Epithelial cell of proximal tubule (primary cell): ENCODE data around the gene CEP295NL. TPM values are rescaled to one million over a fixed set of nuclear protein-coding genes. Genes with fewer than 3 reads are reported as not detected.

Experiments used
- DNase-seq: peaks from one replicate; pipeline ENCODE4 v3.0.0-alpha.2; 2011; ENCODE audit warnings: low read depth
- H3K4me3 ChIP-seq: 2 replicates; pipeline ENCODE4 v1.5.1; 2011; ENCODE audit warnings: low read depth, mild to moderate bottlenecking, low read length
- total RNA-seq: library from RNA; depleted of rRNA; stranded (reverse); fragments of >200 nt; gene quantifications from 2 replicates; pipeline ENCODE4 v1.2.3, GENCODE V29; 2015
- TF ChIP-seq, protein P1 (sequence below): conservative IDR thresholded peaks from 2 replicates; pipeline ENCODE4 v1.5.1; 2012; ENCODE audit warnings: low read depth, mild to moderate bottlenecking, low read length

Gene CEP295NL
- total RNA-seq, 1 donor from 2014 or later: 0.29 TPM

DNA sequence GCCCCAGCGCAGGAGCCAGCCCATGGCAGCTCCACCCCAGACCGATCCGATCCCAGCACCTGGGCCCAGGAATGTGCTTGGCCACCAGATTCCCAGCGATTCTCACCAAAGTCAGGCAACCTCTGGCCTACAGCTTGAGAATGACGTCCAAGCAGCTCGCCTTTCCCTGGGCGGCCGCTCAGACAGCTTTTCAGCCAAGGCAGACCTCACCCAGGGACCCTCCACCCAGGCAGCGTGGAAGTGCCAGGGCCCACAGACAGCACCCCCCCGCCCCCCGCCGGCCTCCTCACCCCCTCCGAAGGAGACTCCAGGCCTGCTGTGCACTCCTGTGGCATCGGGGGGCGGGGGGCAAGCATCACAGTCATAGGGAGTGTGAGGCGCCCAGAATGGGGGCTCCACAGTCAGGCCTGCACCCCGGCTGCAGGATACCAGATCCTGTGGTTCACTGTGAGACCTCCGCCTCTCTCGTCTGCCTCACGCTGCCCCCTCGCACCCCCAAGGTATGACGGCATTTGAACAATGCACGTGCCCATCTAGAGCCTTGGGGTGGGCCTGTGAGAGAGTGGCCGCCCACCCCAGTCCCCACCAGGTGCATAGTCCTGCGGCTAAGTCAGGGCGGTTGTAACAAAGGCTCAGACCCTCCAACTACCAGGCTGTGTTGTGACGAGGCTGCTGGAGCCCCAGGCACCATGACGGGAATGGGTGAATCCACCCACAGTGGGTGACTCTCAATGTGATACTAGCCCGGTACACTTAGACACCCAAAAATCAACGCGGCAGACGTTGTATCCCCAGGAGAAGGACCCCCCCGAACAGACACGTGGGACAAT lies 6.0 kb downstream of the CEP295NL start:
- TF ChIP-seq, protein P1, sequence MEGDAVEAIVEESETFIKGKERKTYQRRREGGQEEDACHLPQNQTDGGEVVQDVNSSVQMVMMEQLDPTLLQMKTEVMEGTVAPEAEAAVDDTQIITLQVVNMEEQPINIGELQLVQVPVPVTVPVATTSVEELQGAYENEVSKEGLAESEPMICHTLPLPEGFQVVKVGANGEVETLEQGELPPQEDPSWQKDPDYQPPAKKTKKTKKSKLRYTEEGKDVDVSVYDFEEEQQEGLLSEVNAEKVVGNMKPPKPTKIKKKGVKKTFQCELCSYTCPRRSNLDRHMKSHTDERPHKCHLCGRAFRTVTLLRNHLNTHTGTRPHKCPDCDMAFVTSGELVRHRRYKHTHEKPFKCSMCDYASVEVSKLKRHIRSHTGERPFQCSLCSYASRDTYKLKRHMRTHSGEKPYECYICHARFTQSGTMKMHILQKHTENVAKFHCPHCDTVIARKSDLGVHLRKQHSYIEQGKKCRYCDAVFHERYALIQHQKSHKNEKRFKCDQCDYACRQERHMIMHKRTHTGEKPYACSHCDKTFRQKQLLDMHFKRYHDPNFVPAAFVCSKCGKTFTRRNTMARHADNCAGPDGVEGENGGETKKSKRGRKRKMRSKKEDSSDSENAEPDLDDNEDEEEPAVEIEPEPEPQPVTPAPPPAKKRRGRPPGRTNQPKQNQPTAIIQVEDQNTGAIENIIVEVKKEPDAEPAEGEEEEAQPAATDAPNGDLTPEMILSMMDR: no peak
- no peak for DNase-seq
- H3K4me3 ChIP-seq: no peak overlapping the region

GRCh38 chr17:78896091-78896833 lies 6.7 kb downstream of the CEP295NL start:
- no peak overlapping the region for H3K4me3 ChIP-seq
- no peak for DNase-seq
- TF ChIP-seq, protein P1: no peak

DNA sequence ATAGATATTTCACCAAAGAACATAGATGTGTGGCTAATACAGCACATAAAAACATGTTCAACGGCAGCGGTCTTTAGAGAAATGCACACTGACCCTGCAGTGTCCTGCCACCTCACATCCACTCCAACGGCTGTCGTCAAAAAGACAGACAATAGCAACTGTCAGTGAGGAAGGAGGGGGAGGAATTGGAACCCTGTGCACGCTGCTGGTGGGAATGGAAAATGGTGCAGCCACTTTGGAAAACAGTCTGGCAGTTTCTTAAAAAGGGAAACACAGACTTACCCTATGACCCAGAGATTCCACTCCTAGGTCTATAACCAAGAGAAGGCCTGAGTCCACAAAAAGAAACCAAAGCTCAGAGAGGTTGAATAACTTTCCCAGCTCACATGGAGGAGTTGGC lies 7.7 kb downstream of the CEP295NL start:
- no peak for DNase-seq
- TF ChIP-seq, protein P1: no peak
- H3K4me3 ChIP-seq: no peak overlapping the region

- H3K4me3 ChIP-seq: no peak overlapping the region
- no peak for DNase-seq
- TF ChIP-seq, protein P1: no peak
These were observed 9.3 kb downstream of the CEP295NL start for GRCh38 chr17:78893684-78894083.

- DNase-seq: no peak
- no peak overlapping the region for H3K4me3 ChIP-seq
- TF ChIP-seq, protein P1: no peak
These were observed 10.0 kb downstream of the CEP295NL start for GRCh38 chr17:78892936-78893379.

DNA sequence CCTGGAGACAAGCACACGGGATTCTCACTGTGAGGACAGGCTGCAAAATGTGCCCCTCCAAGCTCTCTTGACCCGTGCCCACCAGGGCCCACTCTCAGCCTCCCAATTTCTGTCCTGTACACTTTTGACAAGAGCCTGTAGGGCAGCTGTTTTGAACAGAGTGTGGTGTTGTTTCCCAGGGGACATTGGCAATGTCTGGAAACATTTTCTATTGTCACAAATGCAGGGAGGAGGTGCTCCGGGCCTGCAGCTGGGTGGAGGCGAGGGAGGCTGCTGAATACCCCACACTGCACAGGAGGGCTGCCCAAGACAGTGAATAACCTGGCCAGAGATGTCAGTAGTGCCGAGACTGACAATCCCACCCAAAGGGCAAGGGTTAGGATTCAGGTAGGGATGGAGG lies 10.5 kb downstream of the CEP295NL start:
- no peak overlapping the region for H3K4me3 ChIP-seq
- TF ChIP-seq, protein P1: no peak
- no peak for DNase-seq
